Panc1 (cell line): ENCODE data around the gene SART1.

Source experiments
- SIN3A ChIP-seq: IDR thresholded peaks from 2 replicates; pipeline ENCODE4 v1.6.1; 2012; ENCODE audit warnings: low read depth, mild to moderate bottlenecking, low read length, moderate library complexity, borderline replicate concordance; ENCODE audit not compliant: insufficient read depth
- TCF7L2 ChIP-seq: IDR thresholded peaks from 2 replicates; pipeline ENCODE4 v1.6.1; 2011; ENCODE audit warnings: mild to moderate bottlenecking, low read depth, low read length, inconsistent platforms
- TF ChIP-seq, protein P1 (sequence below): fragments of 450-650 bp; IDR thresholded peaks from 2 replicates; pipeline ENCODE4 v1.5.1; 2017; ENCODE audit warnings: mild to moderate bottlenecking
- TF ChIP-seq, protein P2 (sequence below), 2 experiments: IDR thresholded peaks; 2 replicates each; pipeline ENCODE4 v1.6.1; 2011 to 2012; ENCODE audit warnings: low read depth in 2 of 2, control low read depth in 1 of 2, low read length in 1 of 2, mild to moderate bottlenecking in 1 of 2, moderate library complexity in 1 of 2; ENCODE audit not compliant: insufficient read depth in 1 of 2

DNA sequence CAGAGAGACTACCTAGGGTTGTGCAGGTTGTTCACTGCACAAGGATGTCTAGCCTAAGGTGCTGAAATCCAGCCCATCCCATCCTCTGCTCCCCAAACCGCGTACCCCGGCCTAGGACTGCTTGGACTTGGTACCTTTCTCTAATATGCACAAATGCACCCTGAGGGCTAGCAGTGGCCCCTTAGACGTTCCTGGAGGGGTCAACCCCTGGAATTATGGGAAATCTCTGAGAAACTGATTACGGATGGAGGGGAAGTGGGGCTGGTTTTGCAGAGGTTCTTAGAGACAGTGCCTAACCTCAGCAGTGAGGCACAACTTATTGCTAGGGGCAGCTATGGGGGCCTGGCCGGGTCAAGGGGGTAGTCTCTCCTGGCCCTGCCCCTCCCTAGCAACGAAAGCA is 45.1 kb upstream of the SART1 start:
- TF ChIP-seq, protein P1, sequence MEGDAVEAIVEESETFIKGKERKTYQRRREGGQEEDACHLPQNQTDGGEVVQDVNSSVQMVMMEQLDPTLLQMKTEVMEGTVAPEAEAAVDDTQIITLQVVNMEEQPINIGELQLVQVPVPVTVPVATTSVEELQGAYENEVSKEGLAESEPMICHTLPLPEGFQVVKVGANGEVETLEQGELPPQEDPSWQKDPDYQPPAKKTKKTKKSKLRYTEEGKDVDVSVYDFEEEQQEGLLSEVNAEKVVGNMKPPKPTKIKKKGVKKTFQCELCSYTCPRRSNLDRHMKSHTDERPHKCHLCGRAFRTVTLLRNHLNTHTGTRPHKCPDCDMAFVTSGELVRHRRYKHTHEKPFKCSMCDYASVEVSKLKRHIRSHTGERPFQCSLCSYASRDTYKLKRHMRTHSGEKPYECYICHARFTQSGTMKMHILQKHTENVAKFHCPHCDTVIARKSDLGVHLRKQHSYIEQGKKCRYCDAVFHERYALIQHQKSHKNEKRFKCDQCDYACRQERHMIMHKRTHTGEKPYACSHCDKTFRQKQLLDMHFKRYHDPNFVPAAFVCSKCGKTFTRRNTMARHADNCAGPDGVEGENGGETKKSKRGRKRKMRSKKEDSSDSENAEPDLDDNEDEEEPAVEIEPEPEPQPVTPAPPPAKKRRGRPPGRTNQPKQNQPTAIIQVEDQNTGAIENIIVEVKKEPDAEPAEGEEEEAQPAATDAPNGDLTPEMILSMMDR = no peak
- TF ChIP-seq SIN3A = no peak; the same call in 1 of the 2 replicates
- no peak for TF ChIP-seq TCF7L2
- TF ChIP-seq, protein P2, sequence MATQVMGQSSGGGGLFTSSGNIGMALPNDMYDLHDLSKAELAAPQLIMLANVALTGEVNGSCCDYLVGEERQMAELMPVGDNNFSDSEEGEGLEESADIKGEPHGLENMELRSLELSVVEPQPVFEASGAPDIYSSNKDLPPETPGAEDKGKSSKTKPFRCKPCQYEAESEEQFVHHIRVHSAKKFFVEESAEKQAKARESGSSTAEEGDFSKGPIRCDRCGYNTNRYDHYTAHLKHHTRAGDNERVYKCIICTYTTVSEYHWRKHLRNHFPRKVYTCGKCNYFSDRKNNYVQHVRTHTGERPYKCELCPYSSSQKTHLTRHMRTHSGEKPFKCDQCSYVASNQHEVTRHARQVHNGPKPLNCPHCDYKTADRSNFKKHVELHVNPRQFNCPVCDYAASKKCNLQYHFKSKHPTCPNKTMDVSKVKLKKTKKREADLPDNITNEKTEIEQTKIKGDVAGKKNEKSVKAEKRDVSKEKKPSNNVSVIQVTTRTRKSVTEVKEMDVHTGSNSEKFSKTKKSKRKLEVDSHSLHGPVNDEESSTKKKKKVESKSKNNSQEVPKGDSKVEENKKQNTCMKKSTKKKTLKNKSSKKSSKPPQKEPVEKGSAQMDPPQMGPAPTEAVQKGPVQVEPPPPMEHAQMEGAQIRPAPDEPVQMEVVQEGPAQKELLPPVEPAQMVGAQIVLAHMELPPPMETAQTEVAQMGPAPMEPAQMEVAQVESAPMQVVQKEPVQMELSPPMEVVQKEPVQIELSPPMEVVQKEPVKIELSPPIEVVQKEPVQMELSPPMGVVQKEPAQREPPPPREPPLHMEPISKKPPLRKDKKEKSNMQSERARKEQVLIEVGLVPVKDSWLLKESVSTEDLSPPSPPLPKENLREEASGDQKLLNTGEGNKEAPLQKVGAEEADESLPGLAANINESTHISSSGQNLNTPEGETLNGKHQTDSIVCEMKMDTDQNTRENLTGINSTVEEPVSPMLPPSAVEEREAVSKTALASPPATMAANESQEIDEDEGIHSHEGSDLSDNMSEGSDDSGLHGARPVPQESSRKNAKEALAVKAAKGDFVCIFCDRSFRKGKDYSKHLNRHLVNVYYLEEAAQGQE (IDR thresholded peaks at IDR 0.05; ENCODE audit: insufficient read depth in 1 of 2, low read depth in 2 of 2, low read length in 1 of 2) = no peak
